Cerebellar cortex (tissue), 1 donor: ENCODE data around the gene PUS1.

Source experiments
- DNase-seq: peaks from one replicate; pipeline ENCODE4 v3.0.0-alpha.2; 2015; ENCODE audit warnings: low spot score

Gene PUS1

DNA sequence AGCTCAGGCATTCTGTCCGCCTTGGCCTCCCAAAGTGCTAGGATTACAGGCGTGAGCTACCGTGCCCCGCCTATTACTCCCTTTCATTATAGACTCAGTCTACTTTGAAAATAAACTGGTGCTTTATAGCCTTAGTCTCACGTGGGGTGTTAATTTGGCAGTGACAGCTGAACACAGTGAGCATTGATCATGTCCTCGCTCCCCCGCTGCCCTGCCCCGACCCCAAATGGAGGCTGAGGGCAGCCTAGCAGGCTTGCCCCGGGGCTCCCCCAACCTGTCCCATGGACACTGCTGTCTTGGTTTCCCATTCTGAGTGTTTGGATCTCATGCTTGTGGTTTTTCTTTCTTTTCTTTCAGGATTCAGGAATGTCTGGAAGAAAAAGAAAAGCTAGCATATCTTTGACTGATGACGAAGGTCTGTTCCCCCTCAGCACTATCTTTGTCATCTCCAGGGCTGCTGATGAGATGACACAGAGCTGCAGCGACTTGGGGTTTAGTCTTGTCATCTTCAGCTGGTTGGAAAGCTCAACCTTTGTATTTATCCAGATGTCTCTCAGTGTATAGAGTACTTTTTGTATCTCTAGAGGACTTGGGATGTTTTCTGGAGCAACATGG lies 62.8 kb downstream of the PUS1 start:
- DNase-seq, result no peak

- DNase-seq, result no peak
These were observed 65.5 kb downstream of the PUS1 start for GRCh38 chr12:131994589-131994988.
